GM18870 (cell line): ENCODE results near the gene NCOA7.
A peak's percentile ranks its signal among the peaks of the same experiment; 100 is the strongest.

Source experiments
- ATAC-seq: cut with Tn5 transposase; IDR thresholded peaks from one replicate; pipeline ENCODE4 v1.9.1; 2021; ENCODE audit warnings: moderate library complexity; ENCODE audit not compliant: unreplicated experiment

NCOA7 gene, protein sequence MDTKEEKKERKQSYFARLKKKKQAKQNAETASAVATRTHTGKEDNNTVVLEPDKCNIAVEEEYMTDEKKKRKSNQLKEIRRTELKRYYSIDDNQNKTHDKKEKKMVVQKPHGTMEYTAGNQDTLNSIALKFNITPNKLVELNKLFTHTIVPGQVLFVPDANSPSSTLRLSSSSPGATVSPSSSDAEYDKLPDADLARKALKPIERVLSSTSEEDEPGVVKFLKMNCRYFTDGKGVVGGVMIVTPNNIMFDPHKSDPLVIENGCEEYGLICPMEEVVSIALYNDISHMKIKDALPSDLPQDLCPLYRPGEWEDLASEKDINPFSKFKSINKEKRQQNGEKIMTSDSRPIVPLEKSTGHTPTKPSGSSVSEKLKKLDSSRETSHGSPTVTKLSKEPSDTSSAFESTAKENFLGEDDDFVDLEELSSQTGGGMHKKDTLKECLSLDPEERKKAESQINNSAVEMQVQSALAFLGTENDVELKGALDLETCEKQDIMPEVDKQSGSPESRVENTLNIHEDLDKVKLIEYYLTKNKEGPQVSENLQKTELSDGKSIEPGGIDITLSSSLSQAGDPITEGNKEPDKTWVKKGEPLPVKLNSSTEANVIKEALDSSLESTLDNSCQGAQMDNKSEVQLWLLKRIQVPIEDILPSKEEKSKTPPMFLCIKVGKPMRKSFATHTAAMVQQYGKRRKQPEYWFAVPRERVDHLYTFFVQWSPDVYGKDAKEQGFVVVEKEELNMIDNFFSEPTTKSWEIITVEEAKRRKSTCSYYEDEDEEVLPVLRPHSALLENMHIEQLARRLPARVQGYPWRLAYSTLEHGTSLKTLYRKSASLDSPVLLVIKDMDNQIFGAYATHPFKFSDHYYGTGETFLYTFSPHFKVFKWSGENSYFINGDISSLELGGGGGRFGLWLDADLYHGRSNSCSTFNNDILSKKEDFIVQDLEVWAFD

GRCh38 chr6:125790358-125791150 is at the start of gene NCOA7:
TSS of gene NCOA7 (plus strand) at chr6:125790960. CDS start at chr6:125815355, 24,395 bp downstream.
- peak; percentile 39 for ATAC-seq

DNA sequence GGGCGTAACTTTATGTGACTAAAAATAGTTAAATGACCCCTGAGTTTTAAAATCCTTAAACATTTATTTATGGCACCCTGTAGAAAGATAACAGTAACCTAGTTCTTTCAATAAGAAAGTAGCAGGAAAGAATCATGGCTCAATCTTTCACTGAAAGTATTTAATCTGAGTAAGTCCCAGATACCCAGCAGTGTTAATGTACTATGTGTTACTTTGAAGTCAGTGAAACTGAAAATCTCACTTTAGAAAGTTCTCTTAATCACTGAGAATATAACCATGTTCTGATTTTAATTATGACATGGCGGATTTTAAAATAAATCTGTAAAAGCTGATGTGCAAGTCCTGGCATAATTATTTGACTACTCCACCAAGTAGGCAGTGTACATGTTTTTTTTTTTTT is 49.4 kb upstream of the NCOA7 start:
- ATAC-seq: no peak

- no peak for ATAC-seq
Measured at GRCh38 chr6:125742024-125742423, 48.7 kb upstream of the NCOA7 start.

DNA sequence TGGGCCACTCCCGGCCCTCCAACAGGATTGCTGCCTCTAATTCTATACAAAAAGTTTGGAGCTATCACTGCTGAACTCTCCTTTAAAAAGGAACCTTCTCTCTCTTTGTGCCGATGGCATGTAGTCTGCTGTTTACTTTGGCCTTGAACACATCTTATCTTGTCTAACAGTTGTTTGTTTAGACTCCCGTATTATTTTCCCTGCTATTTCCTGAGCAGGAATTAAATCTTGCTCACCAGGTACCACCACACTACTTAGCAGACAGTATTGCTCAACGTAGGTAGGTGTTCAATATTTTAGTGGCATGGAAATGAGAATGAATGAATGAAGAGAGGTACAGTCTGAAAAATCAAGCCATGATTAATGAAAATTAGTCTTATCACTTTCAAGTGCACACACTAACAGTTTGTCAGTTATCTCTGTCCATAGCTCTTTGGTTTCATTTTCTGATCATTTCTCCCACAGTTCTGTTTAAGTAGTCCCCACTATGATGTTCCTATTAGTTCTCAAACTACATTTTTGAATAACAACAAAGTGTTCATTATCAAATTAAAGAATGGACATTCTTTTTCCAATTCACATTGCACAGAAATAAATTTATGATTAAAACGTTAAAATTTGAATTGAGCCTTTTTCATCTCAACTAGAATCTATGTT is 48.2 kb upstream of the NCOA7 start:
- no peak for ATAC-seq

DNA sequence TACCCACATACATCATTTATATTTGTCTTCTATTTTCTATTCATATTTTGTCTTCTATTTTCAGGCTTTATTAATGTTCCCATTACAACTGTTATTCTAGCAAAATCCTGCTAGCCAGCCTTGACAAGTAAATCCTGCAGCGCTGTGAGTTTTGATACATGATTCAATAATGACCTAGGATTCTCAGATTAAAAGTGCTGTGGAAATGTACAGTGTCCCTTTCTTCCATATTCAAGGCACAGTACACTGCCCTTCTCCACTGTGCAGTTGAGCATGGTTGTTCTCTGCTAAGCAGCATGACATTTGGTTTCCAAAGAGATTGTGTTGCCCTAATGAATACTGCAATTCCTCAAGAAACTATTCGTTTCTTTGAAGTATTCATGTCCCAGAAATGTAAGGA is 47.2 kb upstream of the NCOA7 start:
- no peak for ATAC-seq

GRCh38 chr6:125745281-125746018 is 45.3 kb upstream of the NCOA7 start:
- ATAC-seq: no peak

DNA sequence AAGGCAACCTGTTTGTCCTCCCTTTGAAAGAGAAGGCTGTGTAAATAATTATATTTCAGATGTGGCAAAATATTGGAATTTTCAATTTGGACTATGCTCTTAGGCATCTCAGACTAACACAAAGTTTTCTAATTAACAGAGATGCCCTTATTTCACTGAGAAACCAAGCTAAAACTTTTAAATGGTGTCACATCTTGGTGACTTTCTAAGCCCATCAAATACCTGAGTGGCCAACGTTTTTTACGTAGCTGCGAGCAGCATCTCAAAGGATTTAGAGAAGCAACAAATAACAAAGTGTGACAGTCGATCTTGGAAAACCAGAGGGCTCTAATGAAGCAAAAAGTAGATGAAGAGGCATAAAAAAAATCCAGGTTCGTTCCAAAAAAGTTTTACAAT is 44.7 kb upstream of the NCOA7 start:
- ATAC-seq: no peak

DNA sequence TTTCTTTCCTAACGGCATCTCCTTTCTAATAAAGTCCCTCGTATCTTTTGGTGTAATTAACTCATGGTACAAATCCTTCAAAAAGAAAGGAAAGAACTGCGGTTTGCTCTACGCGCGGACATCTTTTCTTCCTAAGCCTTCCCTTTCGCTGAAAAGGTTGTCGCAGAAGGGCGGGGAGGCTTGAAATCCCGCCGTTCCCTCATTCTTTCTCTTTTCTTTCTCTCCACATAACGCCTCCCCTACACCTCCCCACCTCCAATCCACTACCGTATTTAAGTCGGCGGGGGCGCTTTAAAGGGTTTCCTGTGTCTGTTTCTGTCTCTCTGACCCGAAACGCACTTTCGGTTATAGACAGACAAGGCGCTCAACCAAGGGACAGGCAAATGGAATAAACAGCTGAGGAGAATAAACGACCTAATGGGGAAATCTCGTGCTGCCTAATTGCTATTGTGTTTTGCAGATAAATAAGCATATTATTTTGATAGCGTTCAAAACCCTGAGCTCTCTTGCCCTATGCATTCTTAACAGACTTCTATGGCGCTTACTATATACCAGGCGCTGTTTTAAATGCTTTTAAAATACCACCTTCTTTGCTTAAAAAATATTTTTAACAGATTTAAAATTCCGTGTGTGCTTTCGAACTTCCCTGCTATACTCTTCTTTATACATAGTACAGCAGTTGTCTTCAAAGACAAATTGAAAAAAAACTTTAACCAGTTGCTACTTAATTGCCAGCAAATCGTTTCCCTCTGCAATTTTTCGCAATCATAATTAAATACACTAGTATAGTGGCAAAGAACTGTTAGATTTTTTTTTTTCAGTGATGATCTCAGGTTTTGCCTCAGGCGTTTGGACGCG is 43.8 kb upstream of the NCOA7 start:
- ATAC-seq: peak; percentile 67

DNA sequence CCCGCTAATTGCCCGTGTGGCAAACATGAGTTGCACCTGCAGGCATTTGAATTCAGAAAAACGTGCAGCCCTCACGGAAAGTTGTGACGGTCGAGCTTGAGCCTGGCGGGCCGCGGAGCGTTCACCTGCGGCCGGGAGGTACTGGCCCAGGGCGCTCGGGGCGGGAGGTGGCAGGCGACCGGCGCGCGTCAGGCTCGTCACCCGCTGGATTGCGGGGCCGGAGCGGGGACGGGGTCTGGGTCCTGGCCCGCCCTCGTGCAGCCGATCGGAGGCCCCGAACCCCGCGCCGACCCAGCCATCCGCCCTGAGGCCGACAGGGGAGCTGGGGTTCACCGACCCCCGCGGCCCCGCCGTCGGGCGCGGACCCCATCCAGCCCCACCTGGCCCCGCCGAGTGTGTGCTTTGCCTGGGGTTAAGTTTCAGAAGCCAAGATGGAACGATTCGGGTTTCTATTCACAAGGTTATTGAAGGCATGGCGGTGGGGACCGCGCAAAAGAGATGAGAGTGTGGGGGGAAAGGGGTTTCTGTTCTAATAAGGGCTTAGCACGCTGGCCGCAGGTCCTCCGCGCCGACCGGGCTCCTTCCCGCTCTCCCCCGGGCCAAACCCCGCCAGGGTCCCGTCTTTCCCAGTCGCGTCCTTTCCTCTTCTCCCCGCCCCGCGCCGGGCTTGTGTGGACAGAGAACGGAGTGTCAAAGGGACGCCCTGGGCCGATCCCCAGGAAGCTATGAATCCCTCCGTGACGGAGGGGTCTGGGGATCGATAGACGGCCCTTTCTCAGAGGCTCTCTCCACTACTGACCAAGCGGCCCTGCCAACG is 43.0 kb upstream of the NCOA7 start:
- ATAC-seq: no peak

DNA sequence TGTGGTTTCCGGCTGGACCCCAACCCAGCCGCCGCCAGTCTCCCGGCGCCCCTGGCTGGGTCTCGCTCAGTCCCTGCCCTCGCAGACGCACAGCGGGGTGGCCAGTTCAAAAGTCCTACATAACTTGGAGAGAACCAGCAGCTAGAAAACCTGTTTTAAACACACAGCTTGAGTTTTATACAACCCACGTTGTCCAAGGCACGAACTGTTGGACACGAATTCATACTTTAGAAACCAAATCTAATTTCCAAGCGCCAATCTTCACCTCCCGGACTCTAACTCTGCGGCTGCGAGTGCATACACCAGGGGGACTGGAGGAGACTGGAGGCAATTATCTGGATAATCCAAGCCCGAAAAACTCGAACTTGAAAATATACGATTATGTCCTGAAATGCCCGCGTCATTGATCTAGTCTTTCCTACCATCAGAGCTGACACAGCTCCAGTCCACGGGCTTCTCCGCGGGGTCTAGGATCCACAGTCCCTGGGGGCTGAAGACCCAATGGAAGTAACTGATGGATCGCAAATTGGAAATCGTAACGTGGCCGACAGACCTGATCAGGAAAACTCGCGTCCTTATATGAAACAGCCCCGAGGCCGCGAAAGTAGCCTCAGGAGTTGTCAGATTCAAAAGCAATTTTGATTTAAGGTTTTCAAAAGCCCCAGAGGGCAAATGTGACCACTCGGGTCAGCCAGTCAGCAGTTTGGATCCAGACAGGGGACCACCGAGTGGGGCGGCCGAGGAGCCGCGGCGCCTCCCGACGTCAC is 42.2 kb upstream of the NCOA7 start:
- no peak for ATAC-seq

GRCh38 chr6:125749173-125749864 is 41.4 kb upstream of the NCOA7 start, which contains the start of gene HEY2:
TSS of gene HEY2 (plus strand) at chr6:125749632. CDS start at chr6:125749777, 145 bp downstream.
- peak; percentile 37 for ATAC-seq

DNA sequence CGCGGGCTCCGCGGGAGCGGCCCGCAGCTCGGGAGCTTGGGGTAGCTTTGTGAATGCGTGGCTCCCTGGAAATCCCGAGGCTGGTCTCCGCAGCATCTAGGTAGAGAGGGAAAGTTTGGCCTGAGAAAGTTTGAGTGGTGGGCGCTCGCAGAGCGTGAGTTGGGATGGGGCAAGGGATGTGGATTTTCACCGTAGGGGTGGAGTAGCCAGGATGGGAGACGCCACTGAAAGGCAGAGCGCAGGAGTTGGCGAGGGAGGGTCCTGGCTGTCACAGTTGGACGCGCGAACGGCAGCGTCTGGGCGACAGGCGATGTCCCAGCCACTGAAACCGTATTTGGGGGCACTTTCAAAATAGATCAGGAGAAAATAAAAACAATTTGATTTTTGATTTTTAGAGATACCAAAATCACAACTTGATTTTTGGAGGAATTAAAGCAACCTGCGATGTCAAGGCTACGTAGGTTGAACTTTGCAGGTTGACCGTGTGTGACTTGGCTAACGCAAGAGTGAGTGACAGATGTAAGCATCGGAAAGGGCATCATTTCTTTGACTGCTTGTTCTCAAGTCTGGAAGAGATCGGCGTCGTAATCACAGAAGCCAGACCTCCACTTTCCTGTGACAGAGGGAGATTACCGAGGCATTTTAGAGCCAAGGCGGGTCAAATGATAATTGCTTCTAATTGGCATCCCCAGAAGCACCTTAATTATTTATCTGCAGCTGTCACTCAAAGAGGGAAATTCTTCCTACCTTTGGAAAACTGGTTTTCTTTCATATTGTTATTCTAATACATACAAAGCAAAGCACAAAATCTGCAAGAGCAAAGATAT is 40.7 kb upstream of the NCOA7 start:
- ATAC-seq: no peak

DNA sequence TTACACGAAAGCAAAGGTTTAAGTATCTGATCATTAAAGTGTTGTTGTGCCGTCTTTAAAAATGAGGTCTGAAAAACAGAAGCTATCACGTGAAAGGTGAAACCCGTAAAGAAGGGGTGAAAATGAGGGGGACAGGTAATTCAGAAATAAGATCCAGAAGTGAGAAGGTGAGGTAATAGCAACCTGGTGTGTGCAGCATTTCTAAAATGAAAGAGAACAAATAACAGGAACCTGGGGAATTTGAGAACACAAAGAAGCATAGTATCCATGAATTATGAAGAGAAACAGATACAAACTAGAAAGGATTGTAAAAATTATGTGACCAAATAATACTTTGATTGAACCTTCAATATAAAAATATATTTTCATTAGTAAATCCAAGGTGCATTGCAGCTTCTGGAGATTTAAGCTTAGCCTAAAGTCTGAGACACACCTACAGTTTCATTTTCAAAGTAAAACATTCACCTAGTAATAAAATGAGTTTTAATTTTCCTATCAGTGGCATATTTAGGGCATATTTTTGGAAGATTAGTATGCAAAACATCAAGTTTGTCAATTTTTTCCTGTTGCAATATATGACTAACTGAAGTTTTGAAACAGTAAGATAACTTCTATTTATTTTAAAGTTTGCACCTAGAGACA is 39.9 kb upstream of the NCOA7 start:
- ATAC-seq: no peak

- ATAC-seq: no peak
Measured at GRCh38 chr6:125751334-125751916, 39.3 kb upstream of the NCOA7 start.

- no peak for ATAC-seq
Measured at GRCh38 chr6:125752773-125753172, 38.0 kb upstream of the NCOA7 start.
